ENCODE measurements around the gene KRTAP29-1. TPM values are rescaled to one million over a fixed set of nuclear protein-coding genes. Genes with fewer than 3 reads are reported as not detected.

KRTAP29-1 gene
- total RNA-seq, 2 experiments from 2014 or later, result not detected

- H3K9me3 Mint-ChIP-seq, result peaks cover 9% of the 10 kb centered on the region
- CTCF ChIA-PET, result no interaction called here
- Histone ChIP-seq H3K27ac (ENCODE audit: low read depth in 1 of 2, low read length in 2 of 2) (no peak overlapping the region), H3K4me3 (ENCODE audit: low read length) (no peak overlapping the region), H3K36me3 (ENCODE audit: insufficient read depth, low read length) (no peaks in the 10 kb centered on the region), H3K9me3 (ENCODE audit: control insufficient read depth in 1 of 2, insufficient read depth in 1 of 2, low read length in 2 of 2) (no peaks in the 10 kb centered on the region), H3K4me1 (ENCODE audit: insufficient read depth, low read length) (peaks cover 12% of the 10 kb centered on the region), H3K27me3 (ENCODE audit: control insufficient read depth in 1 of 2, insufficient read depth in 2 of 2, low read length in 2 of 2) (no peaks in the 10 kb centered on the region)
- no peaks in the 10 kb centered on the region for H3K27me3 Mint-ChIP-seq
- ATAC-seq (ENCODE audit: poor library complexity) (no peak), DNase-seq (no peak)
- H3K4me1 Mint-ChIP-seq (ENCODE audit: low read depth), result peaks cover 24% of the 10 kb centered on the region
- TF ChIP-seq CTCF (IDR thresholded peaks at IDR 0.05), result no peak
- H3K4me3 Mint-ChIP-seq, result no peak overlapping the region
- POLR2A ChIA-PET, result no interaction called here
- no peak overlapping the region for H3K27ac Mint-ChIP-seq
- no peaks in the 10 kb centered on the region for H3K36me3 Mint-ChIP-seq (ENCODE audit: low read depth)
- intact Hi-C loops (cut with DNase I, micrococcal nuclease), result no loop called here
Observed at GRCh38 chr17:41315814-41316445, 13.3 kb upstream of the KRTAP29-1 start.

DNA sequence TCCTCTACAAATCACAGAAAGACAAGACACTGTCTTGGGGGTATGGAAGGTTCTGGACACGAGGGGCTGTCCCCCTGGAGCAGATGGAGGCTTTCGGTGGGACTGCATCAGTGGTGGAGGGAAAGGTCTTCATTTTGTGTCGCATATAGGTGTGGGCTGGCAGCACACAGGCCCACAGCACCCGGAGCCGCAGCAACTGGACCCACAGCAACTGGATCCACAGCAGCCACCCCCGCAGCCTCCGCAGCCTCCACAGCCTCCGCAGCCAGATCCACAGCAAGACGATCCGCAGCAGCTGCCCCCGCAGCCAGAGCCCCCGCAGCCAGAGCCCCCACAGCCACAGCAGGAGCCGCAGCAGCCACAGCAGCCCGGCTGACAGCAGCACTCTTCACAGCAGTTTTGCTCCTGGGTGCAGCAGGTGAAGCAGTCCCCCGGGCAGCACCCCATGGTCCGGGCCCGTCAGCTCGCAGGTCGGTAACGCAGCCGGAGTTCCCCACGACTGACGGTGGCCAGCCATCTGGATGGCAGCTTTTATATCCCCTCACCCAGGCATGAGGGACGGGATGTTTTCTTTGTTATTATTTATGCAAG, 12.6 kb upstream of the KRTAP29-1 start, which contains the start of gene KRTAP17-1:
KRTAP17-1 (minus strand) TSS at position 507 of the 591 bp plus-strand sequence; CDS start at position 447, 60 bp downstream.
- DNase-seq (no peak), ATAC-seq (ENCODE audit: poor library complexity) (no peak)
- intact Hi-C loops (cut with DNase I, micrococcal nuclease), result no loop called here
- Histone ChIP-seq H3K9me3 (ENCODE audit: control insufficient read depth in 1 of 2, insufficient read depth in 1 of 2, low read length in 2 of 2) (no peaks in the 10 kb centered on the region), H3K27me3 (ENCODE audit: control insufficient read depth in 1 of 2, insufficient read depth in 2 of 2, low read length in 2 of 2) (no peaks in the 10 kb centered on the region), H3K4me1 (ENCODE audit: insufficient read depth, low read length) (peaks cover 18% of the 10 kb centered on the region), H3K4me3 (ENCODE audit: low read length) (no peak within 1 kb of the TSS), H3K27ac (ENCODE audit: low read depth in 1 of 2, low read length in 2 of 2) (no peak within 1 kb of the TSS), H3K36me3 (ENCODE audit: insufficient read depth, low read length) (no peaks in the 10 kb centered on the region)
- Mint-ChIP-seq H3K4me1 (ENCODE audit: low read depth) (peaks cover 26% of the 10 kb centered on the region), H3K36me3 (ENCODE audit: low read depth) (no peaks in the 10 kb centered on the region), H3K9me3 (peaks cover 9% of the 10 kb centered on the region), H3K27ac (no peak within 1 kb of the TSS), H3K27me3 (no peaks in the 10 kb centered on the region), H3K4me3 (no peak within 1 kb of the TSS)
- ChIA-PET CTCF (no interaction called here), POLR2A (no interaction called here)
- TF ChIP-seq CTCF (IDR thresholded peaks at IDR 0.05), result no peak

- ATAC-seq (ENCODE audit: poor library complexity), result no peak
- Mint-ChIP-seq H3K4me1 (ENCODE audit: low read depth) (peaks cover 65% of the 10 kb centered on the region), H3K4me3 (no peak overlapping the region), H3K27ac (peak overlapping the region; percentile 98), H3K9me3 (peaks cover 2% of the 10 kb centered on the region), H3K27me3 (no peaks in the 10 kb centered on the region), H3K36me3 (ENCODE audit: low read depth) (peaks cover 7% of the 10 kb centered on the region)
- CTCF ChIA-PET, result no interaction called here
- POLR2A ChIA-PET, result no interaction called here
- peaks cover 55% of the 10 kb centered on the region for H3K4me1 ChIP-seq (ENCODE audit: insufficient read depth, low read length)
- no peak overlapping the region for H3K27ac ChIP-seq (ENCODE audit: low read depth in 1 of 2, low read length in 2 of 2)
- no peaks in the 10 kb centered on the region for H3K36me3 ChIP-seq (ENCODE audit: insufficient read depth, low read length)
- DNase-seq, result no peak
- no peak overlapping the region for H3K4me3 ChIP-seq (ENCODE audit: low read length)
- TF ChIP-seq CTCF (IDR thresholded peaks at IDR 0.05), result no peak
- H3K9me3 ChIP-seq (ENCODE audit: control insufficient read depth in 1 of 2, insufficient read depth in 1 of 2, low read length in 2 of 2), result no peaks in the 10 kb centered on the region
- no peaks in the 10 kb centered on the region for H3K27me3 ChIP-seq (ENCODE audit: control insufficient read depth in 1 of 2, insufficient read depth in 2 of 2, low read length in 2 of 2)
- intact Hi-C loops (cut with DNase I, micrococcal nuclease), result no loop called here
Observed at GRCh38 chr17:41311111-41311510, 8.5 kb upstream of the KRTAP29-1 start.
